Measurements from ENCODE around the gene FATE1. TPM values are rescaled to one million over a fixed set of nuclear protein-coding genes. Genes with fewer than 3 reads are reported as not detected.

The FATE1 gene
- total RNA-seq, 1 donor from 2014 or later = not detected

- H3K27ac Mint-ChIP-seq (ENCODE audit: unreplicated experiment) = no peak overlapping the region
- no peaks in the 10 kb centered on the region for H3K27me3 Mint-ChIP-seq (ENCODE audit: unreplicated experiment)
- H3K4me3 Mint-ChIP-seq (ENCODE audit: unreplicated experiment) = no peak overlapping the region
- H3K9me3 Mint-ChIP-seq (ENCODE audit: unreplicated experiment) = peaks cover 2% of the 10 kb centered on the region
- TF ChIP-seq CTCF (IDR thresholded peaks at IDR 0.05; ENCODE audit: partially characterized antibody, unreplicated experiment) = no peak
- no peak for DNase-seq
- H3K36me3 Mint-ChIP-seq (ENCODE audit: unreplicated experiment) = no peaks in the 10 kb centered on the region
- H3K4me1 Mint-ChIP-seq (ENCODE audit: low read depth, unreplicated experiment) = no peaks in the 10 kb centered on the region
Observed at GRCh38 chrX:151765026-151765425, 49.2 kb downstream of the FATE1 start.

GRCh38 chrX:151771726-151772125 lies 55.9 kb downstream of the FATE1 start:
- H3K36me3 Mint-ChIP-seq (ENCODE audit: unreplicated experiment) = no peaks in the 10 kb centered on the region
- H3K27me3 Mint-ChIP-seq (ENCODE audit: unreplicated experiment) = no peaks in the 10 kb centered on the region
- no peak for DNase-seq
- H3K27ac Mint-ChIP-seq (ENCODE audit: unreplicated experiment) = no peak overlapping the region
- H3K9me3 Mint-ChIP-seq (ENCODE audit: unreplicated experiment) = no peaks in the 10 kb centered on the region
- no peak overlapping the region for H3K4me3 Mint-ChIP-seq (ENCODE audit: unreplicated experiment)
- TF ChIP-seq CTCF (IDR thresholded peaks at IDR 0.05; ENCODE audit: partially characterized antibody, unreplicated experiment) = no peak
- peaks cover 7% of the 10 kb centered on the region for H3K4me1 Mint-ChIP-seq (ENCODE audit: low read depth, unreplicated experiment)

Other genes starting within 250 kb of the FATE1 start
- gene PASD1, start 152.4 kb upstream of the FATE1 start, total RNA-seq (ENCODE audit: unreplicated experiment) = not detected
- gene PRRG3, start 20.6 kb upstream of the FATE1 start, total RNA-seq (ENCODE audit: unreplicated experiment) = 2.0 TPM
- not detected for gene CNGA2, start 18.7 kb downstream of the FATE1 start, total RNA-seq (ENCODE audit: unreplicated experiment)
- gene MAGEA4, start 196.9 kb downstream of the FATE1 start, total RNA-seq (ENCODE audit: unreplicated experiment) = not detected